Endothelial cell of umbilical vein (primary cell): ENCODE measurements around the gene WDR82. TPM values are rescaled to one million over a fixed set of nuclear protein-coding genes. Genes with fewer than 3 reads are reported as not detected.

Experiments
- BruUV-seq: library from RNA; stranded (reverse); fragments of 400-500 nt; replicated peaks from 2 replicates; lab custom pipeline; 2021; lab: Mats Ljungman, UMichigan
- CTCF ChIA-PET: fragments of 300-600, 350-600 bp; sonication (Branson Sonifier 250); formaldehyde crosslinking; loops from one replicate; lab custom pipeline; 2021; ENCODE audit warnings: antibody characterized with exemption, inconsistent platforms; lab: Charles Lee
- POLR2A ChIA-PET: fragments of 300-600, 350-600 bp; sonication (Branson Sonifier 250); formaldehyde crosslinking; loops from one replicate; lab custom pipeline; 2021; ENCODE audit warnings: antibody characterized with exemption, inconsistent platforms; lab: Charles Lee
- DNase-seq: peaks from one replicate; pipeline ENCODE4 v3.0.0-alpha.2; 2011; ENCODE audit warnings: low read depth, low spot score
- FAIRE-seq: peaks from 2 replicates; lab custom pipeline; 2011; peaks lifted over from hg19 to GRCh38; lab: Jason Lieb, UNC
- H2AFZ ChIP-seq: 2 replicates; pipeline ENCODE4 v1.6.0; 2012; ENCODE audit warnings: low read depth, low read length, control low read depth, inconsistent platforms
- H3K27ac ChIP-seq: 2 replicates; pipeline ENCODE4 v1.5.1; 2011; ENCODE audit warnings: low read depth, mild to moderate bottlenecking, control low read depth, low read length, moderate library complexity; ENCODE audit not compliant: insufficient read depth
- H3K27me3 ChIP-seq, 2 experiments: 2 replicates each; pipeline versions ENCODE4 v1.6.0 to v1.6.1; 2011; ENCODE audit warnings: low read length in 2 of 2, mixed read lengths in 1 of 2; ENCODE audit not compliant: control insufficient read depth in 2 of 2, insufficient read depth in 2 of 2
- H3K36me3 ChIP-seq, 2 experiments: 2 replicates in 1 of 2; 3 replicates in 1 of 2; pipeline ENCODE4 v1.5.1; 2011; ENCODE audit warnings: low read length in 2 of 2, mild to moderate bottlenecking in 1 of 2, moderate library complexity in 1 of 2; ENCODE audit not compliant: control insufficient read depth in 2 of 2, insufficient read depth in 2 of 2; ENCODE audit errors: extremely low read depth in 1 of 2
- H3K4me1 ChIP-seq: 3 replicates; pipeline ENCODE4 v1.5.1; 2011; ENCODE audit warnings: mild to moderate bottlenecking, low read length; ENCODE audit not compliant: control insufficient read depth, insufficient read depth; ENCODE audit errors: extremely low read depth
- H3K4me2 ChIP-seq: 2 replicates; pipeline ENCODE4 v1.6.1; 2011; ENCODE audit warnings: low read length, control low read depth, mixed read lengths; ENCODE audit not compliant: insufficient read depth
- H3K4me3 ChIP-seq, 3 experiments: fragments of 200-600 bp in 1 of 3; sonication (generic), shearing (Covaris generic) in 1 of 3; replicated peaks in 1 of 3; 2 replicates each; pipeline ENCODE4 v1.5.1; 2011 to 2016; ENCODE audit warnings: control low read depth in 3 of 3, low read length in 3 of 3, mild to moderate bottlenecking in 2 of 3, inconsistent platforms in 1 of 3, low read depth in 1 of 3, moderate library complexity in 1 of 3; ENCODE audit not compliant: insufficient read depth in 1 of 3
- H3K79me2 ChIP-seq: 2 replicates; pipeline ENCODE4 v1.6.0; 2012; ENCODE audit warnings: low read length, inconsistent platforms; ENCODE audit not compliant: control insufficient read depth, insufficient read depth
- H3K9ac ChIP-seq: replicated peaks from 2 replicates; pipeline ENCODE3; 2011; ENCODE audit warnings: low read length, control low read depth; ENCODE audit not compliant: insufficient read depth; ENCODE audit errors: extremely low read depth
- H3K9me1 ChIP-seq: replicated peaks from 3 replicates; pipeline ENCODE4 v1.6.0; 2011; ENCODE audit warnings: mild to moderate bottlenecking, low read length; ENCODE audit not compliant: control insufficient read depth, insufficient read depth; ENCODE audit errors: extremely low read depth
- H3K9me3 ChIP-seq: replicated peaks from 2 replicates; pipeline ENCODE4 v1.5.1; 2012; ENCODE audit warnings: low read length, inconsistent platforms; ENCODE audit not compliant: control insufficient read depth, insufficient read depth
- H4K20me1 ChIP-seq: replicated peaks from 2 replicates; pipeline ENCODE3; 2011; ENCODE audit warnings: mild to moderate bottlenecking, low read length; ENCODE audit not compliant: control insufficient read depth, insufficient read depth; ENCODE audit errors: extremely low read depth
- CTCF ChIP-seq, 2 donors: IDR thresholded peaks; 1 replicate in 1 of 2; 2 replicates in 1 of 2; pipeline ENCODE4 v1.5.1; 2011; ENCODE audit warnings: low read length in 2 of 2, mild to moderate bottlenecking in 2 of 2, moderate library complexity in 2 of 2, control low read depth in 1 of 2, inconsistent platforms in 1 of 2, low read depth in 1 of 2; ENCODE audit not compliant: insufficient read depth in 1 of 2; ENCODE audit errors: extremely low read depth in 1 of 2
- EZH2 ChIP-seq: IDR thresholded peaks from 2 replicates; pipeline ENCODE4 v1.6.1; 2012; ENCODE audit warnings: borderline replicate concordance, low read depth, mild to moderate bottlenecking, moderate library complexity, low read length, inconsistent platforms; ENCODE audit not compliant: severe bottlenecking
- FOS ChIP-seq: IDR thresholded peaks from 2 replicates; pipeline ENCODE4 v1.6.1; 2011; ENCODE audit warnings: mild to moderate bottlenecking, low read length, moderate library complexity, borderline replicate concordance; ENCODE audit not compliant: insufficient read depth
- JUN ChIP-seq: IDR thresholded peaks from 2 replicates; pipeline ENCODE4 v1.6.1; 2011; ENCODE audit warnings: borderline replicate concordance, low read depth; ENCODE audit not compliant: insufficient read length, insufficient read depth
- MYC ChIP-seq: IDR thresholded peaks from one replicate; pipeline ENCODE4 v1.6.1; 2011; ENCODE audit warnings: mild to moderate bottlenecking, low read depth, low read length
- POLR2A ChIP-seq: IDR thresholded peaks from 2 replicates; pipeline ENCODE4 v1.6.1; 2012; ENCODE audit warnings: low read depth, mild to moderate bottlenecking, control low read depth, low read length
- POLR2AphosphoS5 ChIP-seq: IDR thresholded peaks from 2 replicates; pipeline ENCODE4 v1.6.1; 2012; ENCODE audit warnings: low read depth, mild to moderate bottlenecking, control low read depth, low read length, moderate library complexity; ENCODE audit not compliant: insufficient read depth
- dilution Hi-C: fragments of 300-500 bp; cut with MboI; formaldehyde crosslinking; loops from one replicate; pipeline ENCODE4 v1.15.0; 2019; ENCODE audit warnings: low sequenced_read_pairs; ENCODE audit not compliant: extremely low pct_ligation_motif_present
- intact Hi-C: fragments of 100-400 bp; cut with micrococcal nuclease; formaldehyde crosslinking; loops from one replicate; pipeline ENCODE4 v1.10.0; 2022
- polyA plus RNA-seq, 4 experiments: library from polyadenylated mRNA; depleted of rRNA in 3 of 4; stranded (reverse) in 3 of 4; unstranded in 1 of 4; fragments of >200 nt; gene quantifications; 2 replicates each; pipeline versions ENCODE4 v1.2.1 to v1.2.3, GENCODE V29; 2011 to 2012; ENCODE audit warnings: missing spikeins in 1 of 4
- total RNA-seq: library from RNA; stranded (reverse); gene quantifications from 2 replicates; pipeline ENCODE4 v1.2.3, GENCODE V29; 2021

Gene WDR82
- total and polyA plus RNA-seq, 2 donors (not counting 3 experiments of a cell fraction or from before 2014, with no cell fraction given), result 39.9 to 71.3 TPM

DNA sequence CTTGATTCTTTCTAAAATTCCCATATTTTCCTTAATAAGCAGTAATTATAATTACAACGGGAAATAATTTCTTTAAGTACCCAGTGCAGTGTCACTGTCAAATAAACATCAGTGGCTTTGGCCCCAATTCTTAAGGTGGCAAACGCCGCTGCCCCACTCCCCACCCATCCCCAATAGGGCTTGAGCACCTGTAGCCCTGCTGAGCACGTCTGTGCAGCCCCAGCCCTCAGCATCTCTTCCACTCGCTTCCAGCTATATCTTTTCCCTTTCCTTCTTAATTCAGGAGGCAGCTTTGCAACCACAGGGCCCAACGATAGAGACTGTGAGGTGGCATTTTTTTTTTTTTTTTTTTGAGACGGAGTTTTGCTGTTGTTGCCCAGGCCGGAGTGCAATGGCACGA is 23.8 kb downstream of the WDR82 start:
- Histone ChIP-seq H3K4me3 (no peak overlapping the region), H3K4me2 (no peak overlapping the region), H3K9me3 (no peaks in the 10 kb centered on the region), H3K27ac (no peak overlapping the region), H3K79me2 (peaks cover 29% of the 10 kb centered on the region), H3K9me1 (no peaks in the 10 kb centered on the region), H3K36me3 (peaks cover 31 to 49% of the 10 kb centered on the region in 2 experiments), H4K20me1 (no peaks in the 10 kb centered on the region), H3K27me3 (no peaks in the 10 kb centered on the region), H2AFZ (no peak overlapping the region), H3K4me1 (peaks cover 16% of the 10 kb centered on the region), H3K9ac (no peak overlapping the region)
- intact Hi-C loops, result no loop called here
- POLR2A ChIA-PET, result interaction anchor here (0.6 to 0.7 kb wide), 2 partner anchors 23 to 466 kb away, joined by 5 to 6 read pairs; no protein-coding TSS in a partner anchor
- no TSS peak for BruUV-seq
- CTCF ChIA-PET, result interaction anchor here (1.1 to 1.4 kb wide), 3 partner anchors 14 to 35 kb away, joined by 3 to 7 read pairs (median 4); no protein-coding TSS in a partner anchor
- DNase-seq, result no peak
- no peak for FAIRE-seq
- TF ChIP-seq CTCF (IDR thresholded peaks at IDR 0.05; ENCODE audit: extremely low read depth in 1 of 2, insufficient read depth in 1 of 2, low read depth in 1 of 2, low read length in 2 of 2) (no peak), POLR2A (peak; percentile 25)
- dilution Hi-C loops, result no loop called here

- CTCF ChIA-PET, result interaction anchor here (1.1 to 2.1 kb wide), 6 partner anchors 13 to 82 kb away, joined by 3 to 8 read pairs (median 4); no protein-coding TSS in a partner anchor
- H3K4me1 ChIP-seq, result peaks cover 6% of the 10 kb centered on the region
- H3K4me2 ChIP-seq, result no peak overlapping the region
- no peaks in the 10 kb centered on the region for H3K27me3 ChIP-seq
- no peaks in the 10 kb centered on the region for H3K9me1 ChIP-seq
- peaks cover 28% of the 10 kb centered on the region for H3K79me2 ChIP-seq
- dilution Hi-C loops (no loop called here), intact Hi-C loops (no loop called here)
- H3K9me3 ChIP-seq, result no peaks in the 10 kb centered on the region
- no peak for FAIRE-seq
- H3K4me3 ChIP-seq, result no peak overlapping the region
- H3K27ac ChIP-seq, result no peak overlapping the region
- peak; percentile 22 for DNase-seq
- TF ChIP-seq FOS (no peak), POLR2A (no peak), CTCF (IDR thresholded peaks at IDR 0.05; ENCODE audit: extremely low read depth in 1 of 2, insufficient read depth in 1 of 2, low read depth in 1 of 2, low read length in 2 of 2) (no peak), POLR2AphosphoS5 (no peak), JUN (no peak), MYC (no peak), EZH2 (no peak)
- no peaks in the 10 kb centered on the region for H4K20me1 ChIP-seq
- H3K9ac ChIP-seq, result no peak overlapping the region
- POLR2A ChIA-PET, result no interaction called here
- no peak overlapping the region for H2AFZ ChIP-seq
- no TSS peak for BruUV-seq
- peaks cover 26 to 55% of the 10 kb centered on the region in 2 experiments for H3K36me3 ChIP-seq
Observed at GRCh38 chr3:52253314-52254304, 24.8 kb downstream of the WDR82 start.
